Activated effector memory CD4-positive, alpha-beta T cell treated with Interleukin-2 at 50 U/mL for 16 hours (primary cell): ENCODE results near the gene GPSM3.
"Not testable (repeated sequence)": the region's sequence is repeated elsewhere in the genome, so short reads cannot be mapped to it uniquely, and the experiment has no call there.

Experiments
- DNase-seq: peaks from one replicate; pipeline ENCODE4 v3.0.0-alpha.2; 2020

The GPSM3 gene

DNA sequence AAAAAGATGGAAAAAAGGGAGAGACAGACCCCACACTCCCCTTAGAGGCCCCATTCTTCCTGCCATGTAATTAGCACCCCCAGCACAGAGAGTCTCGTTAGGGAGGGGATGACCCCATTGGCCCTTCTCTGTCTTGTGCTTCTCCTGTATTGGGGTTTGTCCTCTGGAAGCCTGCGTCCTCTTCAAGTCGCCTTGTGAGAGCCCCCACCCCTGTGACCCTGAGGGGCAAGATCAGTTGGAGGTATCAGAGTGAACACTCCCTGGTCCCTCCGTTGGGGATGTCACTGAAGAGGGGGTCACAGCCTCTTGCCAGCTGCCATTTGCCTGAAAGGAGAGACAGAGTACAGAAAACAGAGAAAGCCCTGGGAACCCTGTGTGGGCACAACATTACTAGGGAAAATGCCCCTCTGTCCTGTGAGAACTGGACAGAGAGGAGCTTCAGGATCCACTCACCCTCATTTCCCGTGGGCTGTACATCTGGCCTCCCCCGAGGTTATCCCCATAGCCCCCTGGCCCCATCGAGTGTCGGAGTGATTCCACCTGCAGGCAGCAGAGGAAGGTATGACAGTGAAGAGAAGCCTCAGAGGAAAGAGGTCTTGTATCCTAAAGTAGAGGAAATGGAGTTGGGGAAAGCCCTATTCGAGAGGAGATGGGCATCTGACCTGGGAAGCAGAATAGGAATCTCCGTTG is 6.1 kb downstream of the GPSM3 start:
- not testable (repeated sequence) for DNase-seq

DNA sequence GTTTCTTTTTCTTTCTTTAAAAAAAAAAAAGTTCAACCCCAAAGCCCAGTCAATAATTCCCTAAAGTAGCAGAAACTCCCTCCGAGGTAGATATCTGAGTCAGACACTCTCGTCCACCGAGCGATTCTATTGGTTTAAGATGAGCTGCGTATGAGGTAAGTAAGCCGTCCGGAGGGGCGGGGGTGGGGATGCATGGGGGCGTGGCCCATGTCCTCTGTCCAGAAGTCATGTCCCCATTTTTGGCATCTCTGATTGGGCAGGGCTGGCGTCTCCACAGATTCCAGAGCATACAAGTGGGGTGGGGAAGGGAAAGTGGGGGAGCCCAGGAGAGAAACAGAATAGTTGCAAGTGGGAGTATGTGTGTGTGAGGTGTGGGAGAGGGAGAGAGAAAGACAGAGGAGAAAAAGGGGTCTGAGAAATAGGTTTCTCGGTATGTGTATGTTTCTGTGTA is 6.7 kb downstream of the GPSM3 start:
- DNase-seq = peak; percentile 39

DNA sequence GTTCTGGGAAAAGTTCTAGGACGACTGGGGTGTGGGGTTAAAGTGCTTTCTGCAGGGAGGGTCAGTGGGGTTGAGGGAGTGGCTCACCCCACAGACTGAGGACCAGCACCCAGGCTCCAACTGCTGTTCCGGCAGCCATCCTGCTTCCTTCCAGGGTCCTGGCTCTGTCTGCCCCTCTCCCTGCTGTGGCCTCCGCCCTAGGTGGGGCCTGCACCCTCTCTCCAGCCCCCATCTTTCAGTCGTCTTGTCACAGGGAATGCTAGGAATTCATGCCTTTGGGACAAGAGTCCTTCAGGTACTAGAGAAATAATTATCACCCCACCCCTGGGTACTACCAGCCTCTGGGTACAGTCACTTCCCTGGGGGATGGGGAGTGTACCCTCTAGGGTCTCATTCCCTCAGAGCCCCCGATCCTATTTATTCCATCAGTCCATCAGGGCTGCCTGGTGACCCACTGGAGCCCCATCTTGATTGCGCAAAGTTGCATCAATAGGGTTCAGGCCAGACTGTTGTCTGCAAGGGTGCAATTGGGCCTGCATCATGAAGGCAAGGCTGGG is 8.3 kb downstream of the GPSM3 start, which contains the start of gene AGER:
Gene AGER (minus strand): TSS at position 170 of the 557 bp plus-strand sequence. CDS start 31 bp downstream, at position 139.
- DNase-seq = no peak

DNA sequence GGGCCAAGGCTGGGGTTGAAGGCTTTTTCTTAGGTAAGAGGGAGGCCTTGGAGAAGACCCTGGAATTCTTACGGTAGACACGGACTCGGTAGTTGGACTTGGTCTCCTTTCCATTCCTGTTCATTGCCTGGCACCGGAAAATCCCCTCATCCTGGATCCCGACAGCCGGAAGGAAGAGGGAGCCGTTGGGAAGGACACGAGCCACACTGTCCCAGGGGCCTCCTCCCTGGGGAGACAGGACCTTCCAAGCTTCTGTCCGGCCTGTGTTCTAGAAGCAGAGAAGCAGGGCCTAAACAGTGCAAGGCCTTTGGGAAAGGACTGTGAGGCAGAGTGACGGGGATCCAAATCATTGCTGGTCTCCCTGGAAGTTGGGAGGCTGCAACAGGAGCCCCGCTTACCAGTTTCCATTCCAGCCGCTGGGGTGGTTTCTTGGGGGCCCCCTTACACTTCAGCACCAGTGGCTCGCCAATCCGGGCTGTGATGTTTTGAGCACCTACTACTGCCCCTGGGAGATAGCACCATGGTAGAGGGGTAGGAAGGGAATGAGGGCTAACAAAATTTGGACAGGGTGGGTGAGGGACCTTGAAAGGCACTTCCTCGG is 8.9 kb downstream of the GPSM3 start:
- no peak for DNase-seq

DNA sequence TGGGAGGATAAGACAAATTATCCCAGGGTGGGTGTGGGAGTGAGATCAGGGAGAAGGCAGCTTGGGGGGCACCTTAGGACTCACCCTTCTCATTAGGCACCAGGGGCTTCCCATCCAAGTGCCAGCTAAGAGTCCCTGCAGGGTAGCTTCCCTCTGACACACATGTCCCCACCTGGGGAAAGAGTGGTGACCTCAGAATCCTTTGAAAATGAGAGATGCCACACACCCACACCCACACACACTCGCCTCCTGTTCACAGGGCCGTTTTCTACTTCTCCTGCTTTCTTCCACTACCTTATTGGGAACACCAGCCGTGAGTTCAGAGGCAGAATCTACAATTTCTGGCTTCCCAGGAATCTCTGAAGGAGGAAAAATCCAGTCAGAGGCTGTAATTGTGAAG is 9.4 kb downstream of the GPSM3 start:
- no peak for DNase-seq

DNA sequence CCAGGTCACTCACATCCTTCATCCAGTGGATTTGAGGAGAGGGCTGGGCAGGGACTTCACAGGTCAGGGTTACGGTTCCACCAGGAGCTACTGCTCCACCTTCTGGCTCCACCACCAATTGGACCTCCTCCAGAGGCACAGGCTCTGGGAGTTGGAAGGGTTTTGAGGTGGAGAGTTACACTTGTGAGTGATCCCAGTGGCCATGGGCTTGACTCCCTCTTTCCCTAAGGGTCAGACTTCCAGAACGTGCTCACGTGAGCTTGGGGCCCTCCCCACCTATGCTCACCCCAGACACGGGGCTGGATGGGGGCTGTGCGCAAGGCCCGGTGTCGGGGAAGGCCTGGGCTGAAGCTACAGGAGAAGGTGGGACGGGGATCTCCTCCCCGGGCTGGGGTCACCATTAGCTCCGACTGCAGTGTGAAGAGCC is 9.9 kb downstream of the GPSM3 start:
- no peak for DNase-seq

DNA sequence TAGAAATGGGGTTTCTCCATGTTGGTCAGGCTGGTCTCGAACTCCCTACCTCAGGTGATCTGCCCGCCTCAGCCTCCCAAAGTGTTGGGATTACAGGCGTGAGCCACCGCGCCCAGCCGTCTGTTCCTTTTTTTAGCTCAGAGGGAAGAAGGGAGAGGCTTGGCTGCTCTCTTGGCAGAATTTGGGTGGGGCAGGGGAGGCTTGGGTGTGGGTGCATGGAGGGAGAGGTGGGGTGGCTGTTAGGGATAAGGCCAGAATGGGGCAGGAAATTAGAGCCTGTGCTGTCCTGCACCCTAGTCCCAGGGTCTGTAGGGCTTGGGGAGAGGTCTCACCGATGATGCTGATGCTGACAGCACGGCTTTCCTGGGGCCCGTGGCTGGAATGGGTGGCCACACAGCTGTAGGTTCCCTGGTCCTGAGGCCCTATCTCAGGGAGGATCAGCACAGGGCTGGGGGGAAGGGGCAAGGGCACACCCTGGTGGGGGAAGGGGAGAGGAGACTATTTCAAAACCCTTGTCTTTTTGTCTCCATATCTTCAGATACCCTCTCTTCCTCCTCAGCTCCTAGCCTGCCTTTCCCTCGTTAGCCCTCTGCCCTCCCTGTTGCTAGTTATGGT is 10.4 kb downstream of the GPSM3 start:
- DNase-seq = no peak

DNA sequence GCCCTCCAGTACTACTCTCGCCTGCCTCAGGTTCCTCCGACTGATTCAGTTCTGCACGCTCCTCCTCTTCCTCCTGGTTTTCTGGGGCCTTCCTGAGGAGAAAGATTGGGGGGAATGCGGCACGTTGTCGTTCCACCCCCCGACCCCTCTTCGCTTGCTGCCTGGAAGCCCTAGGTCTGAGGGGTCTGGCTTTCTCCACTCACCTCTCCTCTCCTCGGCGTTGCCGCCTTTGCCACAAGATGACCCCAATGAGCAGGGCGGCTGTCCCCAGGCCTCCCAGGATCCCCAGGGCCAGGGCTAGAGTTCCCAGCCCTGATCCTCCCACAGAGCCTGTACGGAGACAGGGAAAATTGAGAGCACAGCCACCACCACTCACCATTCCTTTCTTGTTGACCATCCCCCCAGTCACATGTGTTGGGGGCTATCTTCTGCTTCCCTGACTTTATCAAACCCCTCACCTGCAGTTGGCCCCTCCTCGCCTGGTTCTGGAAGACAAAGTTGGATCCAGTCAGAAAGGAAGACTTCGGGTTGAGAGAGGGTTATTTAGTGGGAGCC is 11.2 kb downstream of the GPSM3 start:
- no peak for DNase-seq

DNA sequence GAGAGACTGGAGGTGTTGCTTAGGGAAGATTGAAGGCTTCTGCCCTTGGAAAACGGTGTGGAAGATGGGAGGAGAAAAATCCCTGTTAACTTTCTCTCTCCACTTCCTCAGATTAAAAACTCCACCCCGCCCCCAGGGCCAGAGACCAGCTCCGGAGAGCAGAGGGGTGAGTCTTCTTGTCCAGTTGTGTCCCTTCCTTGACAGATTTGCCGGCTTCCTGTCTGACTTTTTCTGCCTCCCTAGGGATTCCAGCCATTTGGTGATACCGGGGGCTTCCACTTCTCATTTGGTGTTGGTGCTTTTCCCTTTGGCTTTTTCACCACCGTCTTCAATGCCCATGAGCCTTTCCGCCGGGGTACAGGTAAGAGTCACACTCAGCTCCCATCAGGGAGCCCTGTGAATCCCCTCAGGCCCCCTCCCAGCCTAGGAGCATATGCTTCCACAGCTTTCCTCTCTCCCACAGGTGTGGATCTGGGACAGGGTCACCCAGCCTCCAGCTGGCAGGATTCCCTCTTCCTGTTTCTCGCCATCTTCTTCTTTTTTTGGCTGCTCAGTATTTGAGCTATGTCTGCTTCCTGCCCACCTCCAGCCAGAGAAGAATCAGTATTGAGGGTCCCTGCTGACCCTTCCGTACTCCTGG is 12.6 kb downstream of the GPSM3 start:
- no peak for DNase-seq

DNA sequence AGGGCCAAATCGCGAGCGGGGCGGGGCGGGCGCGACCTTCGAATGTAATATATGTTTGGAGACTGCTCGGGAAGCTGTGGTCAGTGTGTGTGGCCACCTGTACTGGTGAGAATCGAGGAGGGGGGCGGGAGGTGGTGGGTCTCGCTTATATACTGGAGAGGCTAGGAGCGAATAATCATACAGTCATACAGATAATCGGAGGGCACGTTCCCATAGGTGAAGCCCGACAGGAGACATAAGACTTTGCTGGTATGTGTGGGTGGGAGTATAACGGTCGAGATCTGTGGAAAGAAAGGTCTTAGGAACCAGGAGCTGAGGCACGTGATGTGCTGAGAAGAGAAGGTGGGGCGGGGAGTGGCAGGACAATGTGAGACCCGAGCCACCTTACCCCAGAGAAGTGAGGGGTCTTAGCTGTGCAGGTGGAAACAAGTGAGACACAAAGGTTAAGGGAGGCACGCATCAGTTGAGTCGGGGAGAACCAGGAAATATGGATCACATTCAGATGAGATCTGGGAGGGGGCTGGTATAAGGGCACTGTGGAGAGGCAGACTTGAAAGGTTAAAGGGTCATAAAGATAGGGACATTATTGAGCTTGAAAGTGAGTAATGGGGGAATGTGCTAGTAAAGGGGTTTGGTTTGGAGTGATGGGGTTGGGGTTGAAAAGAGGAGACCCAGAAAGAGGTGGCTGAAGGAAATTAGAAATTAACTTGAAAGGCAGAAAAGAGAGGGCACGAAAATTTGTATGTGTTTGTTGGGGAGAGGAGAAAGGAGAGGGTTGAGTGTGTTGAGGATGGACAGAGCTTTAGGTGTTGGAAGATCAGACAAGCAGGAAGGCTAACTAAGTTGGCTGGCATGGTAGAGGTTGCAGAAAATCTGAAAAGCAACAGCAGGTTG is 13.6 kb downstream of the GPSM3 start:
- DNase-seq = no peak

DNA sequence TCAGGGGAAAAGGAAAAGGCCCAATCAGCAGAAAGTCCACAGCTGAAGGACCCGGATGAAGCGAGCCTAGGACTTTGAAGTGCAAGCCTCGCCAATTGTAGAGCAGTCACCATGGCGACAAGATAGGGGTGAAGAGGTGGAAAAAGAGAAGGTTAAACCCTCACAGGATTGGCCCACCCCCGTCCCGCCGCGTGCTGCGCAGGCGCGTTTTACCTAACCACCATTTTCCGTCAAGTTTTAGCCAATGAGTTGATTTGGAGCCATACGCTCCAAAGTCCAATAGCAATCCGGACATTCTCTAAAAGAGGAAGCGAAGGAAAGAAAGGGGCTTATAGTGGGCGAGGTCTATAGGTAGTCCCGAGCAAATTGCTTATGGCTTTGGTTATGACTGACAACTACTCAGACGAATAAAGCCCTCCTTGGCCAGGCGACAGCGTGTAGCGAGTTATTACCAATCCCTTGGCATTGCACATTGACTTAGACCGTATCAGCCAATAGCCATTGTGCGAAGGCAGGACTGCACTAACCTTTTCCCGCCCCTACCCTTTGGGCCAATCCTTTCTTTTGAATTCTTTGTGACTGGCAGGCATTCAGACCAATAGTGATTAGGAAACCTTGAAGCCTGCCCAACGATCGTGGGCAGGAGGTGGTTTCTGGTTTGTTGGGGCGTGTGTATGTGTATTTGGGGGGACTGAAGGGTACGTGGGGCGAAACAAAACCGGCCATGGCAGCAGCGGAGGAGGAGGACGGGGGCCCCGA is 14.5 kb downstream of the GPSM3 start, which contains the start of gene RNF5:
Gene RNF5 (plus strand): TSS at position 618 of the 759 bp plus-strand sequence. CDS start 107 bp downstream, at position 725.
- DNase-seq = peak; percentile 89

DNA sequence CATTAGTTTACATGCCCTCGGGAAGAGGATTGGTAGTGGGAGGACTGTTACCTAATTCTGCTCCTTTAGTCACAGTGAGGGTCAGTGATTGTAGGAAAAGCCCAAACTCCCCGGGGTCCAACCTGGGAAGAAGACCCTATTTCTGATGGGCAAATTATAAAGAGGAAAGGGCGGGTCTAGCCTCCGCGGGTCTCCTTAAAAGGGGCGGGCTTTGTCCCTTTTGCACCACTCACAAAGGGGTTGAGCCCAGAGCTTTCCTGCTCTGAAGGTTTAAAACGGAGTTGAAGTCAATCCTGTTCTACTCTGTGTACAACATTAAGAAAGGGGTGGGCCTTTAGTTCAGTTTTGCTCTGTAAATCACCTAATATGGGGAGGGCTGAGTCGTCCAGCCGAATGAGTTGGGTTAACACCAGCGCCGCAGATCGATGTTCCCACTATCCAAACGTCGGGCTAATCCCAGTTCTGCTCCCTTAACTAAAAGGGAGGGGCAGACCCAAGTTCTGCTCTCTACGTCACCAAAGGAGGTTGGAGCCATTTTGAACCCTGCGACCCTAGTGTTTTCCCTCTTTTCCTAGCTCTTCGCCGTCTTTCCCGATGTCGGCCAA is 15.2 kb downstream of the GPSM3 start:
- peak; percentile 21 for DNase-seq

DNA sequence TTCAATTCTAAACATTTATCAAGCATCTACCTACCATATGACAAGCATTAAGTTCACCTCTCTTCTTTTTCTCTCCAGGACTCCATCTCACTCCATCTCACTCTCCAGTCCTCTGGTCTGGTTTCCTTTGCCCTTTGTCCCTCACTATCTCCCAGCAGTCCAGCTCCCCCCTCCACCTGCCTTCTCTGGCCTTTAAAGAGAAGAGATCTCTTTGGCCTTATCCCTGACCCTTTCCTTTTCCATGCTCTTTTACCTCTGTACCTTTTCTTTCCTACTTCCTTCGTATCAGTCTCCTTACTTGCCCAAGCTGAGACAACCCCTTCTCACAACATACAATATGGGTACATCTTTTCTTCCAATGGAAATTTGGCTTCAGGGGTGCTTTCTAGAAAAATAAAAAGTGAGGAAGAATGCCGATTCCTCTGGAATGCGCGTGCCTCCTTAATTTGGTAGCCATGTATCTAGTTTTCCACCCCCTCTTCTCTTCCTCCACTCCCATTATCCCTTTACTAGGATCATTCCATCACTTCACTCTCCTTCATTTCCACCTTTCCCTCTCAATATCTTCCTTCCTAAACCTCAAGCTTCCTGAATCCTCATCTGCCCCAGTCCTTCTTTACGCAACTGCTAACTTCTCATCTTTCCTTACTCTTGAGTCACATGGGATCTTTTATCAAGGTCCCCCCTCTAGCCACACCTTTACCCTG is 15.8 kb downstream of the GPSM3 start:
- DNase-seq = no peak

DNA sequence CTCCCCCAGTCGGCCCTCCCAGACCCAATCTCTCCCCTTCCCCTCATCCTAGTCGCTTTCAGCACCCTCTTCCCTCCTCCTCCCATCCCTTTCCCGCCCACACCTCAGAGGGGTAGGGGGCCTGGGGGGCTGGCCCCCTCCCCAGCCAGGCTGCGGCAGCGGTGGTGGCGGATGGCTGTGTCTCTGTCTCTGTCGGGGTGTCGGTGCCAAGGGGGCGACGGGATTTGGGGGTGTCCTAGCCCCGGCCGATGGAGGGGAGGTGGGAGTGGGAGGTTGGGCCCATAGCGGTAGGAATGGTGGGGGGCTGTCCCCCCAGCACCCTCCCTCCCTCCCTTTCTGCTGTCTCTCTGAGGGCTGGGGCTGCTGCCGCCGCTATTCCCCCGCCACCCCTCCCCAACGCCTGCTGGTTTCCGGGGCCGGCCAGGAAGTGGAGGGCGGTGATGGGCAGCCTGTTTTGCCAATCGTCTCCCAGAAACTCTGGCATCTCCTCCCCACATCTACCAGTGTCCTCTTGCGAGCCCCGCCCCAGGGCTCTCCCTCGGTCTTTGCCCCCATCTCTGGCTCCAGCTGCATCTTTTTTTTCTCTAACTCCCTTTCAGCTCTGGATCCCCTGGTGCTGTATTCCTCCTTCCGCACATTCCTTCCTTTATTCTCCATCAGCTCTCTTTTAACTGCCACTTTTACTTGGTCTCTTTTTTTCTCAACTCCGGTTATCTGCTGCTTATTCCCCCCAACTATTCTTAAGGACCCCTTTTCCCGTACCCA is 16.6 kb downstream of the GPSM3 start, which contains the start of gene AGPAT1:
Gene AGPAT1 (minus strand): TSS at position 374 of the 765 bp plus-strand sequence. CDS start 4,588 bp downstream, outside the sequence.
- DNase-seq = peak; percentile 97

DNA sequence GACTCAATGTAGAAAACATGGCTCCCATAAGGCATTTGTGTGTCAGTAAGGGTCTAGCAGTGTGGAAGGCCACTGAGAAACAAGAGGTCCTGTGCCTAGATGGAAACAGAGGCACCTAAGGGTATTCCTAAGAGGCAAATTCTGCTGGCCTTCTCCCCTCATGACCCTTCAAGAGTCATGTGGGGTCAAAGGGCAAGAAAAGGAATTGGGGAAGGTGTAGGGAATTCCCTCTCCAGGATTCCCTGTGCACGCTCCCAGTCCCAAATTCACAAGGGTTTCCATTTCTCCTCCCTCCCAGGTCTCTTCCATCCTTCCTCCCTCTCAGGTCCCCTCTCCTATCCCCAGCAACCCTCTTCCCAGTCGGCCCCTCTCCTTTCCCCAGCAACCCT is 17.1 kb downstream of the GPSM3 start:
- no peak for DNase-seq

DNA sequence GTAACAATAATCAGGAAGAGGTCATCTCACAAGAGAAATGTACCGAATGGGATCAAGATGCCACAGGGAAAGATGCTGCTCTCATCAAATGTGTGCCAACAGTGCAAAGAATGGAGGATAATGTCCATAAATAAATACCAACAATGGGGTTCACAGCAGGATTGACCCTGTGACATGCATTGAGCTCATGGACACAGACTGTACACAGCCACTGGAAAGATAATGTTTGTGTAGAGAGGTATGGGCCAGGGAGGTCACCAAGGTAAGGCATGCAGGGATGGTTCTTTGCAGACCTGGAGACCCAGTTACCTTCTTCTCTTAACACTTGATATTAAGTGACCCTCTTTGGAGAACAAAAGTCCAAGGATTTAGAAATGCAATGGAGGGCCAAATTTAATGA is 18.0 kb downstream of the GPSM3 start:
- no peak for DNase-seq

DNA sequence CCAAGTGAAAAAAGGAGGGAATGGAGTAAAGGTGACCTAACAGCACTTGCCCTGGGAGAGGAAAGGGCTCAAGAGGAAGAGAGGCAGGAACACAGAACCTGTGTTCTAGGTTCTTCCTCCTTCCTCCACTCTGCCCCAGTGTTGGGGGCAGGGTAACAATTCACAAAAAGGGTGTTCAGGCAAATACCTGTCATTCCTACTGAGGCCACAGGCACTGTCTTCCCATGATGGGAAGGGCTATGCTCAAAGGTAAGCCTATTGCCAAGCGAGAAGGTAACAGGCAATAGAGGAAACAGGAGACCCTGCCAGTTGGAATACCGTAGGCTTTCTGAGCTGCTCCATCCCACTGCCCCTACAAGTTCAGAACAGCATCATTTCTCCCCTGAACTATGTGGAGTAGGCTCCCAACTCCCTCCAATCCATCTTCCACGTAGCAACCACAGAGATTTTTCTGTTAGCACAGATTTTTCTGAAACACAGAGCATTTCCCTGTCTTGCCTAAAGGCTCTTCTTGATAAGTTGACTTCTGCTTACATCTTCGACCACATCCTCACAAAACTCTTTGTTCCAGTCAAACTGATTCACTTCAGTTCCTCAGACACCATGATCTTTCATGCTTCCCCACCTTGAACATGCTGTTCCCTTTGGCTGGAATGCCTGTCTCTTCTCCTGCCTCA is 19.3 kb downstream of the GPSM3 start:
- DNase-seq = no peak

DNA sequence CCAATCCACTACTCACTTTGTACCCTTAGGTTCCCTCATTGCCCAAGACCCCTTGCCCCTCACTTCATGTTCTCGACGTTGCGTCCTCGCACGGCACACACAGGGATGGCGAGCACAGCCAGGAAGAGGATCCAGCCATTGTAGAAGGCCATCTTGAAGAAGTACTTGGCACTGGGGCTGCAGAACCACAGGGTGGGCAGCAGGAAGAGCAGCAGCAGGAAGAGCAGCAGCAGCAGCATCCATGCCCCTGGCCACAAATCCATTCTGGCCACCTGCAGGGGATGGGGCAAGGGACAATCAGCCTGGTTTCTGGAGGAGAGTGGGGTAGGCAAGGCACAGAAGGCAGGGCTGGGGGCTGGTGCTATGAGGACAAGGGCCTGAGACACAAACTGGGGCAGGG is 21.2 kb downstream of the GPSM3 start:
- no peak for DNase-seq
